DND-41 (cell line): ENCODE data around the gene RASGRP1.

Source experiments
- CTCF ChIP-seq: IDR thresholded peaks from 2 replicates; pipeline ENCODE4 v1.5.1; 2012; ENCODE audit warnings: borderline replicate concordance, low read length, moderate library complexity, mild to moderate bottlenecking; ENCODE audit not compliant: poor library complexity, severe bottlenecking; ENCODE audit errors: extremely low read depth
- EZH2 ChIP-seq: IDR thresholded peaks from 3 replicates; pipeline ENCODE4 v1.6.1; 2012; ENCODE audit warnings: borderline replicate concordance, low read depth, mild to moderate bottlenecking, moderate library complexity, low read length, inconsistent platforms; ENCODE audit not compliant: severe bottlenecking

GRCh38 chr15:38526158-38526557 is 38.5 kb downstream of the RASGRP1 start:
- TF ChIP-seq CTCF (no peak), EZH2 (no peak)
